GM23248 (cell line): ENCODE results near the gene PTPRA. TPM values are rescaled to one million over a fixed set of nuclear protein-coding genes. Genes with fewer than 3 reads are reported as not detected.

ENCODE experiments used
- DNase-seq: peaks from one replicate; pipeline ENCODE4 v3.0.0-alpha.2; 2015
- H2AFZ ChIP-seq: fragments of 200-600 bp; sonication (generic); 2 replicates; pipeline ENCODE4 v1.6.1; 2016; ENCODE audit warnings: antibody characterized with exemption
- H3F3A ChIP-seq: fragments of 200-600 bp; sonication (generic); 2 replicates; pipeline ENCODE4 v1.6.1; 2016; ENCODE audit warnings: mild to moderate bottlenecking, antibody characterized with exemption, mixed run types; ENCODE audit not compliant: insufficient read depth
- H3K27ac ChIP-seq: fragments of 200-600 bp; sonication (generic); 2 replicates; pipeline ENCODE4 v1.5.1; 2016; ENCODE audit warnings: mild to moderate bottlenecking
- H3K27me3 ChIP-seq: fragments of 200-600 bp; sonication (generic); replicated peaks from 2 replicates; pipeline ENCODE4 v1.6.1; 2016; ENCODE audit warnings: mild to moderate bottlenecking; ENCODE audit not compliant: insufficient read depth
- H3K36me3 ChIP-seq: fragments of 200-600 bp; sonication (generic); 2 replicates; pipeline ENCODE4 v1.6.1; 2016; ENCODE audit warnings: low read depth, mild to moderate bottlenecking
- H3K4me1 ChIP-seq: fragments of 200-600 bp; sonication (generic); 2 replicates; pipeline ENCODE4 v1.6.1; 2016; ENCODE audit warnings: mild to moderate bottlenecking; ENCODE audit not compliant: insufficient read depth
- H3K4me2 ChIP-seq: fragments of 200-600 bp; sonication (generic); one replicate; pipeline ENCODE4 v1.6.1; 2016; ENCODE audit warnings: mild to moderate bottlenecking; ENCODE audit not compliant: unreplicated experiment
- H3K4me3 ChIP-seq: fragments of 200-600 bp; sonication (generic); 2 replicates; pipeline ENCODE4 v1.5.1; 2016; ENCODE audit warnings: mild to moderate bottlenecking
- H3K79me2 ChIP-seq: fragments of 200-600 bp; sonication (generic); 2 replicates; pipeline ENCODE4 v1.6.1; 2016; ENCODE audit warnings: mild to moderate bottlenecking; ENCODE audit not compliant: insufficient read depth
- H3K9ac ChIP-seq: fragments of 200-600 bp; sonication (generic); 2 replicates; pipeline ENCODE4 v1.6.1; 2016; ENCODE audit warnings: mild to moderate bottlenecking
- H3K9me2 ChIP-seq: fragments of 200-600 bp; sonication (generic); 2 replicates; pipeline ENCODE4 v1.6.1; 2016; ENCODE audit warnings: mixed run types, mild to moderate bottlenecking, moderate library complexity; ENCODE audit not compliant: insufficient read depth
- H3K9me3 ChIP-seq: fragments of 200-600 bp; sonication (generic); one replicate; pipeline ENCODE4 v1.6.1; 2017; ENCODE audit warnings: low read depth
- H4K20me1 ChIP-seq: fragments of 200-600 bp; sonication (generic); 2 replicates; pipeline ENCODE4 v1.6.0; 2016; ENCODE audit not compliant: insufficient read depth
- EZH2 ChIP-seq: fragments of 200-600 bp; sonication (generic); IDR thresholded peaks from 2 replicates; pipeline ENCODE4 v1.6.1; 2018; ENCODE audit warnings: antibody characterized with exemption, mild to moderate bottlenecking; ENCODE audit not compliant: insufficient read depth, poor library complexity, severe bottlenecking
- EZH2phosphoT487 ChIP-seq: fragments of 200-600 bp; sonication (generic); IDR thresholded peaks from 2 replicates; pipeline ENCODE4 v1.6.1; 2018; ENCODE audit warnings: antibody characterized with exemption, moderate library complexity, mild to moderate bottlenecking, low read depth; ENCODE audit not compliant: insufficient read depth
- WGBS, 2 experiments: methylation state at CpG; one replicate each; pipeline ENCODE4 v1.1.6; 2015 to 2017; ENCODE audit warnings: low lambda C conversion rate in 2 of 2, low coverage in 1 of 2; ENCODE audit errors: missing lambda C conversion rate in 2 of 2; 5-methylcytosine and 5-hydroxymethylcytosine counted together
- in situ Hi-C: fragments of 300-500 bp; cut with MboI; formaldehyde crosslinking; loops from 2 replicates; pipeline ENCODE4 v1.15.0; 2020
- polyA plus RNA-seq: library from polyadenylated mRNA; unstranded; fragments of >200 nt; fragmentation: Nextera tagmentation; extraction: Ambion mirVana; gene quantifications from 2 replicates; pipeline ENCODE4 v1.2.1, GENCODE V29; 2016
- total RNA-seq: library from RNA; depleted of rRNA; stranded (reverse); fragments of >200 nt; shearing (Covaris generic); gene quantifications from 2 replicates; pipeline ENCODE4 v1.2.3, GENCODE V29; 2014

The PTPRA gene
- total and polyA plus RNA-seq, 2 experiments from 2014 or later = 37.4 to 50.8 TPM

- Histone ChIP-seq H3K36me3 (no peaks in the 10 kb centered on the region), H3K4me2 (peak overlapping the region; percentile 30), H3K9me2 (no peaks in the 10 kb centered on the region), H4K20me1 (no peaks in the 10 kb centered on the region), H3K9ac (no peak overlapping the region), H3K9me3 (no peaks in the 10 kb centered on the region), H3K27me3 (no peaks in the 10 kb centered on the region), H3K79me2 (no peaks in the 10 kb centered on the region), H2AFZ (peak overlapping the region; percentile 40; the same call in 1 of the 2 replicates), H3K4me3 (no peak overlapping the region), H3K4me1 (peaks cover 23% of the 10 kb centered on the region), H3K27ac (peak overlapping the region; percentile 83), H3F3A (peaks cover 26% of the 10 kb centered on the region)
- in situ Hi-C loops = no loop called here
- peak; percentile 82 for DNase-seq
- WGBS, 2 experiments = 27 to 30% methylated on average over 22 to 23 of the region's 23 CpGs
- TF ChIP-seq EZH2 (no peak), EZH2phosphoT487 (no peak)
Measured at GRCh38 chr20:3067139-3068014, 194.1 kb downstream of the PTPRA start.

GRCh38 chr20:3068075-3068474 lies 194.8 kb downstream of the PTPRA start:
- Histone ChIP-seq H3K4me2 (no peak overlapping the region), H3F3A (peaks cover 26% of the 10 kb centered on the region), H3K9me3 (no peaks in the 10 kb centered on the region), H3K79me2 (no peaks in the 10 kb centered on the region), H3K27me3 (no peaks in the 10 kb centered on the region), H3K4me1 (peaks cover 23% of the 10 kb centered on the region), H2AFZ (no peak overlapping the region), H3K36me3 (no peaks in the 10 kb centered on the region), H3K27ac (0 out of 2 replicates have a peak overlapping the region, but pooled peaks have one; percentile 83), H3K9me2 (no peaks in the 10 kb centered on the region), H3K9ac (no peak overlapping the region), H4K20me1 (no peaks in the 10 kb centered on the region), H3K4me3 (no peak overlapping the region)
- WGBS, 2 experiments = 33 to 35% methylated on average over 8 of the region's 8 CpGs
- DNase-seq = no peak
- in situ Hi-C loops = no loop called here
- TF ChIP-seq EZH2 = no peak
- TF ChIP-seq EZH2phosphoT487 = no peak

- no peak overlapping the region for H3K4me2 ChIP-seq
- no peaks in the 10 kb centered on the region for H3K36me3 ChIP-seq
- no peak for TF ChIP-seq EZH2
- no peak for TF ChIP-seq EZH2phosphoT487
- H3K9me3 ChIP-seq = no peaks in the 10 kb centered on the region
- in situ Hi-C loops = no loop called here
- peaks cover 26% of the 10 kb centered on the region for H3F3A ChIP-seq
- no peaks in the 10 kb centered on the region for H3K79me2 ChIP-seq
- H2AFZ ChIP-seq = no peak overlapping the region
- peaks cover 23% of the 10 kb centered on the region for H3K4me1 ChIP-seq
- no peak overlapping the region for H3K4me3 ChIP-seq
- no peaks in the 10 kb centered on the region for H3K9me2 ChIP-seq
- H3K9ac ChIP-seq = no peak overlapping the region
- no peaks in the 10 kb centered on the region for H3K27me3 ChIP-seq
- DNase-seq = peak; percentile 73
- no peaks in the 10 kb centered on the region for H4K20me1 ChIP-seq
- no peak overlapping the region for H3K27ac ChIP-seq
- 74 to 77% methylated on average over 8 of the region's 8 CpGs for WGBS, 2 experiments
Measured at GRCh38 chr20:3068986-3069900, 196.0 kb downstream of the PTPRA start.

- H2AFZ ChIP-seq = no peak overlapping the region
- no peak overlapping the region for H3K9ac ChIP-seq
- no peak for DNase-seq
- no peaks in the 10 kb centered on the region for H3K27me3 ChIP-seq
- H3K4me1 ChIP-seq = peaks cover 23% of the 10 kb centered on the region
- TF ChIP-seq EZH2 (no peak), EZH2phosphoT487 (no peak)
- H3K9me2 ChIP-seq = no peaks in the 10 kb centered on the region
- H4K20me1 ChIP-seq = no peaks in the 10 kb centered on the region
- H3K79me2 ChIP-seq = no peaks in the 10 kb centered on the region
- H3K9me3 ChIP-seq = no peaks in the 10 kb centered on the region
- in situ Hi-C loops = no loop called here
- WGBS, 2 experiments = 88% methylated on average over 4 of the region's 4 CpGs
- no peaks in the 10 kb centered on the region for H3K36me3 ChIP-seq
- peaks cover 26% of the 10 kb centered on the region for H3F3A ChIP-seq
- no peak overlapping the region for H3K4me2 ChIP-seq
- H3K4me3 ChIP-seq = no peak overlapping the region
- no peak overlapping the region for H3K27ac ChIP-seq
Measured at GRCh38 chr20:3070725-3071124, 197.4 kb downstream of the PTPRA start.
